ENCODE results near the gene RGS16. TPM values are rescaled to one million over a fixed set of nuclear protein-coding genes. Genes with fewer than 3 reads are reported as not detected.

The RGS16 gene
- total RNA-seq, 1 experiment from 2014 or later = 6.5 TPM

- TF ChIP-seq REST (IDR thresholded peaks at IDR 0.05; ENCODE audit: low read depth) (no peak), SRF (IDR thresholded peaks at IDR 0.05; ENCODE audit: low read depth) (no peak), EZH2 (IDR thresholded peaks at IDR 0.05) (no peak), JUND (IDR thresholded peaks at IDR 0.05) (no peak), FOSL1 (IDR thresholded peaks at IDR 0.05; ENCODE audit: low read depth) (no peak), POLR2A (IDR thresholded peaks at IDR 0.05; ENCODE audit: borderline replicate concordance, extremely low read depth, insufficient read depth, insufficient read length) (no peak), ZFX (IDR thresholded peaks at IDR 0.05) (no peak), RAD21 (IDR thresholded peaks at IDR 0.05; ENCODE audit: low read depth) (no peak), SIN3A (IDR thresholded peaks at IDR 0.05; ENCODE audit: low read depth) (no peak)
Observed at GRCh38 chr1:182555493-182555892, 48.7 kb downstream of the RGS16 start (continued).

- BruUV-seq (replicated peaks) = no TSS peak
- Histone ChIP-seq H3K4me3 (replicated peaks in 1 of 2; ENCODE audit: low read depth in 1 of 2, low read length in 2 of 2) (no peak overlapping the region), H4K20me1 (ENCODE audit: insufficient read depth) (no peaks in the 10 kb centered on the region), H3K4me1 (ENCODE audit: control insufficient read depth in 1 of 2, insufficient read depth in 2 of 2, low read length in 2 of 2) (no peaks in the 10 kb centered on the region), H3K9me3 (ENCODE audit: control insufficient read depth in 1 of 2, insufficient read depth in 1 of 2, low read depth in 1 of 2, low read length in 2 of 2) (no peaks in the 10 kb centered on the region), H3K27me3 (ENCODE audit: insufficient read depth, low read length) (no peaks in the 10 kb centered on the region), H3K36me3 (ENCODE audit: control insufficient read depth in 1 of 2, insufficient read depth in 2 of 2, low read length in 2 of 2) (no peaks in the 10 kb centered on the region), H2AFZ (ENCODE audit: low read depth, low read length, poor library complexity, severe bottlenecking) (no peak overlapping the region), H3K79me2 (ENCODE audit: insufficient read depth, low read length) (no peaks in the 10 kb centered on the region), H3K9ac (ENCODE audit: low read length) (no peak overlapping the region), H3K27ac (ENCODE audit: low read depth, low read length) (no peak overlapping the region), H3K4me2 (ENCODE audit: low read length) (no peak overlapping the region), H3K9me2 (ENCODE audit: insufficient read depth) (no peaks in the 10 kb centered on the region)
- ChIA-PET RAD21 (ENCODE audit: low non-redundant PET in 1 of 2, low total read pairs in 2 of 2, uncharacterized antibody in 2 of 2, unreplicated experiment in 2 of 2) (no interaction called here), CTCF (no interaction called here), POLR2A (no interaction called here)
- DNase-seq (ENCODE audit: low read depth, low spot score) = no peak
- no peak for ATAC-seq
- intact Hi-C loops (cut with micrococcal nuclease) = no loop called here
- TF ChIP-seq RAD21 (IDR thresholded peaks at IDR 0.05; ENCODE audit: low read depth) (no peak), EZH2 (IDR thresholded peaks at IDR 0.05) (no peak), FOSL1 (IDR thresholded peaks at IDR 0.05; ENCODE audit: low read depth) (no peak), CTCF (IDR thresholded peaks at IDR 0.05 in 2 of 3, conservative IDR thresholded peaks at IDR 0.05 in 1 of 3; ENCODE audit: borderline replicate concordance in 1 of 3, insufficient read depth in 1 of 3, low read depth in 2 of 3, low read length in 2 of 3) (no peak), CEBPB (IDR thresholded peaks at IDR 0.05; ENCODE audit: low read depth) (no peak), TCF7L2 (IDR thresholded peaks at IDR 0.05; ENCODE audit: borderline replicate concordance, extremely low read depth, insufficient read depth, insufficient read length) (no peak), SRF (IDR thresholded peaks at IDR 0.05; ENCODE audit: low read depth) (no peak), EGR1 (IDR thresholded peaks at IDR 0.05; ENCODE audit: low read depth) (no peak), ZFX (IDR thresholded peaks at IDR 0.05) (no peak), ZBTB33 (IDR thresholded peaks at IDR 0.05; ENCODE audit: extremely low read depth, insufficient replicate concordance, low read length) (no peak), EZH2phosphoT487 (IDR thresholded peaks at IDR 0.05; ENCODE audit: borderline replicate concordance) (no peak), YY1 (IDR thresholded peaks at IDR 0.05; ENCODE audit: extremely low read depth, insufficient replicate concordance, low read depth, low read length) (no peak), SIN3A (IDR thresholded peaks at IDR 0.05; ENCODE audit: low read depth) (no peak), POLR2AphosphoS5 (IDR thresholded peaks at IDR 0.05; ENCODE audit: low read depth, low read length) (no peak), ELF1 (IDR thresholded peaks at IDR 0.05; ENCODE audit: borderline replicate concordance, low read depth) (no peak), MAX (IDR thresholded peaks at IDR 0.05) (no peak)
Observed at GRCh38 chr1:182552527-182552926, 51.7 kb downstream of the RGS16 start.

All from HCT116 (cell line).